Measurements from ENCODE around the gene KIF14. TPM values are rescaled to one million over a fixed set of nuclear protein-coding genes. Genes with fewer than 3 reads are reported as not detected.
A peak's percentile ranks its signal among the peaks of the same experiment; 100 is the strongest.

The KIF14 gene
- total RNA-seq, 1 experiment from 2014 or later = 25.5 TPM

DNA sequence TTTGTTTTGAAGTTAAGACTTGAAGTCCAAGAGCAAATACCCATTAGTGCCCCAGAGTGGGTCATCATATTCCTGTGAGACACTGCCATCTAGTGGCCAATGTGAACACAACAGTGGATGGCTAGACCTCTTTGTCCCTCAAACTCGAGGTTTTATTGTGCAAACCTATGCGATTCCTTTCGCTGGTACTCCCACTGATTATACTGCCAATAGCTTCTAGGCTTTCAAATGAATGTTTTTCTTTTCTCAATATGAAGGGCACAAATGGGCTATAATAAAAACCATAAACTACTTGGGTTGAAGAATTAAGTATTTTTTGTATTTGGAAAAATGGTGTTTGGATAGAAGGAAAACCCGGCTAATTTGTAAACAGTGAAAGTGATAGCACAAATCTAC lies 110.3 kb downstream of the KIF14 start:
- H3K36me3 Mint-ChIP-seq (ENCODE audit: insufficient read depth, unreplicated experiment) = no peaks in the 10 kb centered on the region
- intact Hi-C loops (cut with micrococcal nuclease) = loop anchor here (1.0 to 5.0 kb wide), 8 partner anchors 22 to 1753 kb away; partner anchors contain the start of gene NR5A2
- POLR2A ChIA-PET = interaction anchor here (0.6 to 0.7 kb wide), 2 partner anchors 19 to 263 kb away, joined by 3 read pairs; no protein-coding TSS in a partner anchor

DNA sequence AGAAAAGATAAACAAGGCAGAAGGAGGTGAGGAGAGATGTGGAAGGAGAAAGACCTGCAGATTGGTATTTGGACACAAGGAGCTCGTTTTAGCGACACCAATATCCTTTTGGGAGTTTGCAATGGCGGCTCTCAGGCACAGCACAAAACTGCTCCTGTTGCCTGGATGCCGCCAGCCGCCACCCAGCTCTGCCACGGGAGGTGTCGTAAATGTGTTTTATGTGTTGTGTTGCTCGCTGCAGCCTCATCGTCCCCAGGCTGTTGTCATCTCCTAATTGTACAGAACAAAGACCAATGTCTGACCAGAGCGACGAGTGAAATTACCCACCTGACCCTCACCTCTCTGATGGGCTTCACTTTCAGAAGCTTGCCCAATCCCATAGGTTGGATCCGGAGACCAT lies 114.1 kb downstream of the KIF14 start:
- Mint-ChIP-seq H3K4me1 (ENCODE audit: insufficient read depth, unreplicated experiment) (peaks cover 11% of the 10 kb centered on the region), H3K27me3 (ENCODE audit: insufficient read depth, unreplicated experiment) (peaks cover 28% of the 10 kb centered on the region), H3K27ac (ENCODE audit: low read depth, unreplicated experiment) (no peak overlapping the region), H3K9me3 (ENCODE audit: unreplicated experiment) (no peaks in the 10 kb centered on the region), H3K4me3 (ENCODE audit: unreplicated experiment) (no peak overlapping the region), H3K36me3 (ENCODE audit: insufficient read depth, unreplicated experiment) (no peaks in the 10 kb centered on the region)
- BruUV-seq (replicated peaks) = no TSS peak
- POLR2A ChIA-PET = interaction anchor here (0.6 to 1.3 kb wide), 2 partner anchors 12 to 1043 kb away, joined by 3 read pairs; no protein-coding TSS in a partner anchor
- no peak for DNase-seq (ENCODE audit: unreplicated experiment)
- CTCF ChIA-PET = interaction anchor here (0.6 to 8.3 kb wide), 8 partner anchors 9 to 938 kb away, joined by 3 to 246 read pairs (median 6); no protein-coding TSS in a partner anchor
- intact Hi-C loops (cut with micrococcal nuclease) = no loop called here
- TF ChIP-seq, protein P1, sequence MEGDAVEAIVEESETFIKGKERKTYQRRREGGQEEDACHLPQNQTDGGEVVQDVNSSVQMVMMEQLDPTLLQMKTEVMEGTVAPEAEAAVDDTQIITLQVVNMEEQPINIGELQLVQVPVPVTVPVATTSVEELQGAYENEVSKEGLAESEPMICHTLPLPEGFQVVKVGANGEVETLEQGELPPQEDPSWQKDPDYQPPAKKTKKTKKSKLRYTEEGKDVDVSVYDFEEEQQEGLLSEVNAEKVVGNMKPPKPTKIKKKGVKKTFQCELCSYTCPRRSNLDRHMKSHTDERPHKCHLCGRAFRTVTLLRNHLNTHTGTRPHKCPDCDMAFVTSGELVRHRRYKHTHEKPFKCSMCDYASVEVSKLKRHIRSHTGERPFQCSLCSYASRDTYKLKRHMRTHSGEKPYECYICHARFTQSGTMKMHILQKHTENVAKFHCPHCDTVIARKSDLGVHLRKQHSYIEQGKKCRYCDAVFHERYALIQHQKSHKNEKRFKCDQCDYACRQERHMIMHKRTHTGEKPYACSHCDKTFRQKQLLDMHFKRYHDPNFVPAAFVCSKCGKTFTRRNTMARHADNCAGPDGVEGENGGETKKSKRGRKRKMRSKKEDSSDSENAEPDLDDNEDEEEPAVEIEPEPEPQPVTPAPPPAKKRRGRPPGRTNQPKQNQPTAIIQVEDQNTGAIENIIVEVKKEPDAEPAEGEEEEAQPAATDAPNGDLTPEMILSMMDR (IDR thresholded peaks at IDR 0.05; ENCODE audit: unreplicated experiment) = no peak

More for the DNA sequence above, 110.3 kb downstream of the KIF14 start:
- H3K27ac Mint-ChIP-seq (ENCODE audit: low read depth, unreplicated experiment) = no peak overlapping the region
- TF ChIP-seq, protein P1 (IDR thresholded peaks at IDR 0.05; ENCODE audit: unreplicated experiment) = peak; percentile 99
- CTCF ChIA-PET = interaction anchor here (0.6 to 8.3 kb wide), 76 partner anchors 9 to 1963 kb away, joined by 3 to 246 read pairs (median 4); no protein-coding TSS in a partner anchor
- H3K27me3 Mint-ChIP-seq (ENCODE audit: insufficient read depth, unreplicated experiment) = peaks cover 24% of the 10 kb centered on the region
- peaks cover 11% of the 10 kb centered on the region for H3K4me1 Mint-ChIP-seq (ENCODE audit: insufficient read depth, unreplicated experiment)
- H3K4me3 Mint-ChIP-seq (ENCODE audit: unreplicated experiment) = no peak overlapping the region
- no TSS peak for BruUV-seq (replicated peaks)
- peak; percentile 98 for DNase-seq (ENCODE audit: unreplicated experiment)
- no peaks in the 10 kb centered on the region for H3K9me3 Mint-ChIP-seq (ENCODE audit: unreplicated experiment)

DNA sequence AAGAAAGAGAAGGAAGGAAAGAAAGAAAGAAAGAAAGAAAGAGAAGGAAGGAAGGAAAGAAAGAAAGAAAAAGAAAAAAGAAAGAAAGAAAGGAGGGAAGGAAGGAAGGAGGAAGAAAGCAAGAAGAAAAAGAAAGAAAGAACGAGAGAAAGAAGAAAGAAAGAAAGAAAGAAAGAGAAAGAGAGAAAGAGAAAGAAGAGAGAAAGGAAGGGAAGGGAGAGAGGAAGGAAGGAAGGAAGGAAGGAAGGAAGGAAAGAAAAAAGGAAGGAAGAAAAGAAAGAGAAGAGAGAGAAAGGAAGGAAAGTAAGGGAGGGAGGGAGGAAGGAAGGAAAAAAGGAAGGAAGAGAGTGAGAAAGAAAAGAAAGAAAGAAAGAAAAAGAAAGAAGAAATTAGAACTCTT lies 115.3 kb downstream of the KIF14 start:
- no TSS peak for BruUV-seq (replicated peaks)

More for the DNA sequence above, 115.3 kb downstream of the KIF14 start:
- TF ChIP-seq, protein P1 (IDR thresholded peaks at IDR 0.05; ENCODE audit: unreplicated experiment) = no peak
- Mint-ChIP-seq H3K36me3 (ENCODE audit: insufficient read depth, unreplicated experiment) (no peaks in the 10 kb centered on the region), H3K9me3 (ENCODE audit: unreplicated experiment) (no peaks in the 10 kb centered on the region), H3K27ac (ENCODE audit: low read depth, unreplicated experiment) (no peak overlapping the region), H3K4me3 (ENCODE audit: unreplicated experiment) (no peak overlapping the region), H3K4me1 (ENCODE audit: insufficient read depth, unreplicated experiment) (peaks cover 10% of the 10 kb centered on the region), H3K27me3 (ENCODE audit: insufficient read depth, unreplicated experiment) (peaks cover 28% of the 10 kb centered on the region)
- ChIA-PET CTCF (interaction anchor here (2.9 to 8.3 kb wide), 2 partner anchors 11 to 820 kb away, joined by 14 to 246 read pairs; no protein-coding TSS in a partner anchor), POLR2A (no interaction called here)
- intact Hi-C loops (cut with micrococcal nuclease) = no loop called here
- DNase-seq (ENCODE audit: unreplicated experiment) = no peak

Other genes with a start within 250 kb of the KIF14 start
- 22.3 and 24.8 TPM in 2 replicates for gene ZNF281, start 210.7 kb downstream of the KIF14 start, total RNA-seq (2022)
- 36.6 and 50.7 TPM in 2 replicates for gene DDX59, start 49.2 kb upstream of the KIF14 start, total RNA-seq (2022)
- gene CAMSAP2, start 118.1 kb upstream of the KIF14 start, total RNA-seq (2022) = 144 and 209 TPM in 2 replicates